GM06990 (cell line): ENCODE measurements around the gene GPC6.
"Not testable (repeated sequence)": the region's sequence is repeated elsewhere in the genome, so short reads cannot be mapped to it uniquely, and the experiment has no call there.

Source experiments
- DNase-seq: peaks from one replicate; pipeline ENCODE4 v3.0.0-alpha.2; 2011; ENCODE audit not compliant: insufficient read length; ENCODE audit errors: extremely low read depth
- H3K27me3 ChIP-seq: replicated peaks from 2 replicates; pipeline ENCODE4 v1.6.0; 2011; ENCODE audit warnings: low read length; ENCODE audit not compliant: control insufficient read depth, insufficient read depth
- H3K36me3 ChIP-seq: 2 replicates; pipeline ENCODE4 v1.5.1; 2011; ENCODE audit warnings: low read length; ENCODE audit not compliant: control insufficient read depth, insufficient read depth
- H3K4me3 ChIP-seq: replicated peaks from 2 replicates; pipeline ENCODE4 v1.5.1; 2011; ENCODE audit warnings: low read depth, mild to moderate bottlenecking, control low read depth, low read length
- CTCF ChIP-seq: IDR thresholded peaks from 2 replicates; pipeline ENCODE4 v1.5.1; 2011; ENCODE audit warnings: low read length, control low read depth, mild to moderate bottlenecking, inconsistent platforms; ENCODE audit not compliant: insufficient read depth, poor library complexity, severe bottlenecking

Gene GPC6

GRCh38 chr13:93193682-93194081 lies 32.9 kb upstream of the GPC6 start:
- no peak for TF ChIP-seq CTCF
- Histone ChIP-seq H3K4me3 (no peak overlapping the region), H3K27me3 (no peaks in the 10 kb centered on the region), H3K36me3 (no peaks in the 10 kb centered on the region)
- no peak for DNase-seq

GRCh38 chr13:93199856-93200255 lies 26.8 kb upstream of the GPC6 start:
- no peak for DNase-seq
- no peaks in the 10 kb centered on the region for H3K36me3 ChIP-seq
- no peak overlapping the region for H3K4me3 ChIP-seq
- no peaks in the 10 kb centered on the region for H3K27me3 ChIP-seq
- no peak for TF ChIP-seq CTCF

GRCh38 chr13:93200626-93201025 lies 26.0 kb upstream of the GPC6 start:
- no peak for TF ChIP-seq CTCF
- Histone ChIP-seq H3K36me3 (no peaks in the 10 kb centered on the region), H3K27me3 (no peaks in the 10 kb centered on the region), H3K4me3 (no peak overlapping the region)
- DNase-seq, result no peak

GRCh38 chr13:93201992-93202558 lies 24.5 kb upstream of the GPC6 start:
- H3K27me3 ChIP-seq, result no peaks in the 10 kb centered on the region
- DNase-seq, result no peak
- TF ChIP-seq CTCF, result no peak

GRCh38 chr13:93206778-93207392 lies 19.7 kb upstream of the GPC6 start:
- H3K36me3 ChIP-seq, DNase-seq, H3K4me3 ChIP-seq, H3K27me3 ChIP-seq: not testable (repeated sequence)

More at GRCh38 chr13:93201992-93202558, 24.5 kb upstream of the GPC6 start:
- Histone ChIP-seq H3K36me3 (no peaks in the 10 kb centered on the region), H3K4me3 (no peak overlapping the region)

- Histone ChIP-seq H3K36me3 (no peaks in the 10 kb centered on the region), H3K27me3 (no peaks in the 10 kb centered on the region)
- TF ChIP-seq CTCF, result no peak
Measured at GRCh38 chr13:93216122-93216521, 10.5 kb upstream of the GPC6 start.

More at GRCh38 chr13:93216122-93216521, 10.5 kb upstream of the GPC6 start:
- no peak overlapping the region for H3K4me3 ChIP-seq
- DNase-seq, result no peak
